GM06990 (cell line): ENCODE measurements around the gene CCL5.
"Not testable (repeated sequence)": the region's sequence is repeated elsewhere in the genome, so short reads cannot be mapped to it uniquely, and the experiment has no call there.

Source experiments
- DNase-seq: peaks from one replicate; pipeline ENCODE4 v3.0.0-alpha.2; 2011; ENCODE audit not compliant: insufficient read length; ENCODE audit errors: extremely low read depth
- H3K27me3 ChIP-seq: replicated peaks from 2 replicates; pipeline ENCODE4 v1.6.0; 2011; ENCODE audit warnings: low read length; ENCODE audit not compliant: control insufficient read depth, insufficient read depth
- H3K36me3 ChIP-seq: 2 replicates; pipeline ENCODE4 v1.5.1; 2011; ENCODE audit warnings: low read length; ENCODE audit not compliant: control insufficient read depth, insufficient read depth
- H3K4me3 ChIP-seq: replicated peaks from 2 replicates; pipeline ENCODE4 v1.5.1; 2011; ENCODE audit warnings: low read depth, mild to moderate bottlenecking, control low read depth, low read length
- TF ChIP-seq, protein P1 (sequence below): IDR thresholded peaks from 2 replicates; pipeline ENCODE4 v1.5.1; 2011; ENCODE audit warnings: low read length, control low read depth, mild to moderate bottlenecking, inconsistent platforms; ENCODE audit not compliant: insufficient read depth, poor library complexity, severe bottlenecking

Gene CCL5

DNA sequence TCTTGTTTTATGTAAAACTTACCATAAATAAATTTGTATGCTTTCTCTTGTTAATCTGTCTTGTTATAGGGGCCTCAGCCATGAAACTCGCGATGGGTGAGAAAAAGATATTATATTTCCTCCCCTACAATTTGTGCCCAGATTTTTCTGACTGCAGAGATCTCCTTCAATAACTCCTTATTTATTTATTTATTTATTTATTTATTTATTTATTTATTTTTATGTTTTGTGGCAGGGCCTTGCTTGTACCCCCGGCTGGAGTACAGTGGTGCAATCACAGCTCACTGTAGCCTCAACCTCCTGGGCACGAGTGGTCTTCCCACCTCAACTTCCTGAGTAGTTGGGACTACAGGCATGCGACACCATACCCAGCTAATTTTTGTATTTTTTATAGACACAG, 23.3 kb upstream of the CCL5 start:
- TF ChIP-seq, protein P1, sequence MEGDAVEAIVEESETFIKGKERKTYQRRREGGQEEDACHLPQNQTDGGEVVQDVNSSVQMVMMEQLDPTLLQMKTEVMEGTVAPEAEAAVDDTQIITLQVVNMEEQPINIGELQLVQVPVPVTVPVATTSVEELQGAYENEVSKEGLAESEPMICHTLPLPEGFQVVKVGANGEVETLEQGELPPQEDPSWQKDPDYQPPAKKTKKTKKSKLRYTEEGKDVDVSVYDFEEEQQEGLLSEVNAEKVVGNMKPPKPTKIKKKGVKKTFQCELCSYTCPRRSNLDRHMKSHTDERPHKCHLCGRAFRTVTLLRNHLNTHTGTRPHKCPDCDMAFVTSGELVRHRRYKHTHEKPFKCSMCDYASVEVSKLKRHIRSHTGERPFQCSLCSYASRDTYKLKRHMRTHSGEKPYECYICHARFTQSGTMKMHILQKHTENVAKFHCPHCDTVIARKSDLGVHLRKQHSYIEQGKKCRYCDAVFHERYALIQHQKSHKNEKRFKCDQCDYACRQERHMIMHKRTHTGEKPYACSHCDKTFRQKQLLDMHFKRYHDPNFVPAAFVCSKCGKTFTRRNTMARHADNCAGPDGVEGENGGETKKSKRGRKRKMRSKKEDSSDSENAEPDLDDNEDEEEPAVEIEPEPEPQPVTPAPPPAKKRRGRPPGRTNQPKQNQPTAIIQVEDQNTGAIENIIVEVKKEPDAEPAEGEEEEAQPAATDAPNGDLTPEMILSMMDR = no peak

GRCh38 chr17:35901631-35902175, 21.5 kb upstream of the CCL5 start:
- DNase-seq = no peak
- no peaks in the 10 kb centered on the region for H3K27me3 ChIP-seq
- TF ChIP-seq, protein P1 = no peak
- H3K4me3 ChIP-seq = no peak overlapping the region
- H3K36me3 ChIP-seq = no peaks in the 10 kb centered on the region

More for the DNA sequence above, 23.3 kb upstream of the CCL5 start:
- DNase-seq = no peak
- H3K27me3 ChIP-seq = no peaks in the 10 kb centered on the region
- H3K4me3 ChIP-seq = no peak overlapping the region
- no peaks in the 10 kb centered on the region for H3K36me3 ChIP-seq

DNA sequence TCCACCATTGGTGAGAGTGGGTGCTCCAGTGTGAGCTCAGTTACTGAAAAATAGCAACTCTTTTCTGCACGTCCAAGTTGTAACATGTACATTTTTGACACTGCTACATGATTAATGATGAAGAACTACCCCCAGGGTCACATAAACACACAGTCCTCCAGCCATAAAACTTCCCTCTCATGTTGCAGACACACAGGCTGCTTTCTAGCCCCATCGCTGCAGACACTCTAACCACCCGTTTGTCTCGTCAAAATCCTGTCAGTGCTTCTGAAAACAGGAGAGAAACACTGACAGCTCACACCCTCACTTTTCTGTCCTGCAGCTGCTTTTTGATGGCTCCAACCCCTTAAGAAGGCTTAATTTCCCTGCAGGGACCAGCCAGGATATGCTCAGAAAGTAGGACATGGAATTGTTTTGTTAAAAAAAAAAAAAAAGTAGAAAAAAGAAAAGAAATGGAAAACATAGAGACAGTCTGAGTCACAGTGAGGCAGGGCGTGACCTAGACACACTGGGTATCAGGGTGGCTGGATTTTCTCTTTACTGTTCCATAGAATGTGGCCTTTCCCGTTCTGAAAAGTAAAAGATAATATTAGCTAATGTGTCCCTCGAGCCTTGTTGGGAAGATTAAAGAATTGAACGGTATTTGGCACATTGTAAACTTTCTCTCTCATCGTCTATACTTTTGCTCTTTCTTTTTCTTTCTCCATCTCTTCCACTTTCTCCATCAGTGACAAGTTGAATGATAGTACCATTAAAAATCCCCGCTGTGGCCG, 20.7 kb upstream of the CCL5 start:
- Histone ChIP-seq H3K4me3 (no peak overlapping the region), H3K27me3 (no peaks in the 10 kb centered on the region), H3K36me3 (no peaks in the 10 kb centered on the region)
- TF ChIP-seq, protein P1 = no peak
- no peak for DNase-seq

DNA sequence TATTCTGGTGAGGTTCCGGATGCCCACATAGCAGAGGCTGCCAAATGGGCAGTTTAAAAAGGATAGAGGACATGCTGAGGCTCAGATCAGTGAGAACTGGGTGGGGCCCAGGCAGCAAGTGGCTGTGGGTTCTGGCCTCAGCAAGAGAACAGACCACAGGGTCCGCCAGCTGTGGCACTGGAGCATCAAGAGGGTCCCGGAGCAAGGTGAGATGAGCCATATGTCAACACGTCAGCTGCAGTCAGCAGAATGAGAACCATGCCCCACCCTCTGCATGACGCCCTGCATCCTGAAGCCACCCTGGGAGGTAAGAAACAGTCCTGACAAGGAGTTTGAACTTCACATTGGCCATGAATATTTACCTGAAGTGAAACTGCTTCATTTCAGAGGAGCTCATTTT, 20.1 kb upstream of the CCL5 start:
- no peak for DNase-seq
- Histone ChIP-seq H3K27me3 (no peaks in the 10 kb centered on the region), H3K36me3 (no peaks in the 10 kb centered on the region), H3K4me3 (no peak overlapping the region)
- TF ChIP-seq, protein P1 = no peak

- Histone ChIP-seq H3K4me3 (no peak overlapping the region), H3K36me3 (no peaks in the 10 kb centered on the region), H3K27me3 (no peaks in the 10 kb centered on the region)
- TF ChIP-seq, protein P1 = no peak
- DNase-seq = no peak
Observed at GRCh38 chr17:35898283-35899070, 18.3 kb upstream of the CCL5 start.

- H3K4me3 ChIP-seq, DNase-seq, H3K27me3 ChIP-seq, H3K36me3 ChIP-seq: not testable (repeated sequence)
Observed at GRCh38 chr17:35897772-35898171, 17.6 kb upstream of the CCL5 start.
